SK-N-SH (cell line): ENCODE measurements around the gene RFLNA. TPM values are rescaled to one million over a fixed set of nuclear protein-coding genes. Genes with fewer than 3 reads are reported as not detected.

Experiments used
- CTCF ChIA-PET: fragments of 300-600, 350-600 bp; formaldehyde crosslinking; extraction: SDS; loops from one replicate; lab custom pipeline; 2021; lab: Yijun Ruan, JAX
- POLR2A ChIA-PET: fragments of 350-600 bp; sonication (Branson Sonifier 250); formaldehyde crosslinking; extraction: SDS; loops from one replicate; lab custom pipeline; 2020; ENCODE audit warnings: antibody characterized with exemption, inconsistent platforms; lab: Yijun Ruan, JAX
- DNase-seq: peaks from one replicate; pipeline ENCODE4 v3.0.0; 2012
- H2AFZ ChIP-seq: fragments of 200-600 bp; sonication (generic); 2 replicates; pipeline ENCODE4 v1.8.1; 2016; ENCODE audit warnings: antibody characterized with exemption, mild to moderate bottlenecking, low read depth
- H3F3A ChIP-seq: fragments of 200-600 bp; sonication (generic); replicated peaks from 2 replicates; pipeline ENCODE3; 2016; ENCODE audit warnings: antibody characterized with exemption, mild to moderate bottlenecking; ENCODE audit not compliant: insufficient read depth
- H3K27ac ChIP-seq, 2 experiments: fragments of 200-500 bp in 1 of 2; fragments of 200-600 bp in 1 of 2; sonication (Bioruptor generic) in 1 of 2; sonication (generic), shearing (Covaris generic) in 1 of 2; 2 replicates each; pipeline versions ENCODE4 v1.5.1 to v1.6.1; 2014 to 2016; ENCODE audit warnings: low read depth in 2 of 2, inconsistent platforms in 1 of 2, low read length in 1 of 2, mild to moderate bottlenecking in 1 of 2, mixed read lengths in 1 of 2
- H3K27me3 ChIP-seq: fragments of 200-600 bp; sonication (generic), shearing (Covaris generic); 2 replicates; pipeline ENCODE4 v1.6.1; 2016; ENCODE audit warnings: mixed run types; ENCODE audit not compliant: insufficient read depth
- H3K36me3 ChIP-seq, 2 experiments: fragments of 200-500 bp in 1 of 2; fragments of 200-600 bp in 1 of 2; sonication (Bioruptor generic) in 1 of 2; sonication (generic) in 1 of 2; replicated peaks in 1 of 2; 2 replicates each; pipeline versions ENCODE3 to v1.5.1; 2014 to 2016; ENCODE audit warnings: low read length in 1 of 2, mild to moderate bottlenecking in 1 of 2; ENCODE audit not compliant: insufficient read depth in 2 of 2, control insufficient read depth in 1 of 2
- H3K4me1 ChIP-seq, 2 experiments: fragments of 200-500 bp in 1 of 2; fragments of 200-600 bp in 1 of 2; sonication (Bioruptor generic) in 1 of 2; sonication (generic), shearing (Covaris generic) in 1 of 2; 2 replicates each; pipeline versions ENCODE4 v1.5.1 to v1.6.1; 2014 to 2016; ENCODE audit warnings: low read depth in 1 of 2, low read length in 1 of 2, mixed run types in 1 of 2; ENCODE audit not compliant: insufficient read depth in 2 of 2, control insufficient read depth in 1 of 2
- H3K4me2 ChIP-seq: fragments of 200-600 bp; sonication (generic), shearing (Covaris generic); 2 replicates; pipeline ENCODE4 v1.6.1; 2017; ENCODE audit warnings: mixed run types
- H3K4me3 ChIP-seq, 2 experiments: fragments of 200-500 bp in 1 of 2; fragments of 200-600 bp in 1 of 2; sonication (Bioruptor generic) in 1 of 2; sonication (generic), shearing (Covaris generic) in 1 of 2; 2 replicates each; pipeline versions ENCODE4 v1.5.1 to v1.8.1; 2014 to 2016; ENCODE audit warnings: low read depth in 2 of 2, inconsistent platforms in 1 of 2, low read length in 1 of 2, mild to moderate bottlenecking in 1 of 2, mixed read lengths in 1 of 2, moderate library complexity in 1 of 2
- H3K79me2 ChIP-seq: fragments of 200-600 bp; sonication (generic); 2 replicates; pipeline ENCODE4 v1.8.1; 2017; ENCODE audit warnings: mild to moderate bottlenecking; ENCODE audit not compliant: insufficient read depth
- H3K9ac ChIP-seq: fragments of 200-600 bp; sonication (generic); 2 replicates; pipeline ENCODE4 v1.6.1; 2017; ENCODE audit warnings: mixed run types
- H3K9me2 ChIP-seq: fragments of 200-600 bp; sonication (generic); 2 replicates; pipeline ENCODE4 v1.6.1; 2017; ENCODE audit warnings: mixed run types
- H3K9me3 ChIP-seq: fragments of 200-600 bp; sonication (generic); 2 replicates; pipeline ENCODE4 v1.6.1; 2017; ENCODE audit warnings: mixed run types, mild to moderate bottlenecking, moderate library complexity
- H4K20me1 ChIP-seq: fragments of 200-600 bp; sonication (generic); 2 replicates; pipeline ENCODE4 v1.6.1; 2017; ENCODE audit warnings: mild to moderate bottlenecking, mixed run types; ENCODE audit not compliant: insufficient read depth
- CHD2 ChIP-seq: fragments of 150-350 bp; IDR thresholded peaks from 2 replicates; pipeline ENCODE4 v1.6.1; 2018; ENCODE audit warnings: low read length; ENCODE audit not compliant: partially characterized antibody
- ELF1 ChIP-seq: IDR thresholded peaks from 2 replicates; pipeline ENCODE4 v1.4.0; 2012
- EP300 ChIP-seq, 2 experiments: IDR thresholded peaks; 2 replicates each; pipeline versions ENCODE4 v1.4.0 to v1.6.1; 2012; ENCODE audit warnings: borderline replicate concordance in 1 of 2, low read depth in 1 of 2, low read length in 1 of 2
- EZH2phosphoT487 ChIP-seq: fragments of 200-600 bp; sonication (generic); IDR thresholded peaks from 2 replicates; pipeline ENCODE4 v1.6.1; 2017; ENCODE audit warnings: low read depth, mixed run types, mild to moderate bottlenecking, antibody characterized with exemption, moderate library complexity, borderline replicate concordance
- FOSL2 ChIP-seq: IDR thresholded peaks from 2 replicates; pipeline ENCODE4 v1.4.0; 2012; ENCODE audit warnings: low read depth, mild to moderate bottlenecking, moderate library complexity, borderline replicate concordance
- FOXM1 ChIP-seq: IDR thresholded peaks from 2 replicates; pipeline ENCODE4 v1.4.0; 2012; ENCODE audit warnings: low read depth, mild to moderate bottlenecking
- GABPA ChIP-seq: IDR thresholded peaks from 2 replicates; pipeline ENCODE4 v1.4.0; 2012; ENCODE audit warnings: low read depth, mild to moderate bottlenecking
- MEF2A ChIP-seq: IDR thresholded peaks from 2 replicates; pipeline ENCODE4 v1.4.0; 2012; ENCODE audit warnings: low read depth, borderline replicate concordance
- MXI1 ChIP-seq: IDR thresholded peaks from 2 replicates; pipeline ENCODE4 v1.6.1; 2012; ENCODE audit warnings: mild to moderate bottlenecking, low read depth, low read length, improper control_type of control experiment
- NFIC ChIP-seq: IDR thresholded peaks from 2 replicates; pipeline ENCODE4 v1.4.0; 2012; ENCODE audit warnings: borderline replicate concordance
- NRF1 ChIP-seq: IDR thresholded peaks from 2 replicates; pipeline ENCODE4 v1.6.1; 2012; ENCODE audit warnings: low read depth, mild to moderate bottlenecking, low read length
- RAD21 ChIP-seq: IDR thresholded peaks from 2 replicates; pipeline ENCODE4 v1.6.1; 2012; ENCODE audit warnings: mild to moderate bottlenecking, low read length
- RCOR1 ChIP-seq: fragments of 150-350 bp; IDR thresholded peaks from 2 replicates; pipeline ENCODE4 v1.6.1; 2017; ENCODE audit warnings: antibody characterized with exemption, low read length
- RXRA ChIP-seq: IDR thresholded peaks from 2 replicates; pipeline ENCODE4 v1.4.0; 2012; ENCODE audit warnings: low read depth, mild to moderate bottlenecking, borderline replicate concordance
- SIN3A ChIP-seq: IDR thresholded peaks from 2 replicates; pipeline ENCODE4 v1.6.1; 2012; ENCODE audit warnings: low read depth, mild to moderate bottlenecking, low read length, moderate library complexity, borderline replicate concordance
- TAF1 ChIP-seq: IDR thresholded peaks from 2 replicates; pipeline ENCODE4 v1.6.1; 2012; ENCODE audit warnings: low read depth, mild to moderate bottlenecking, low read length, moderate library complexity, borderline replicate concordance
- TEAD4 ChIP-seq: IDR thresholded peaks from 2 replicates; pipeline ENCODE4 v1.4.0; 2012; ENCODE audit warnings: mild to moderate bottlenecking, borderline replicate concordance; ENCODE audit not compliant: insufficient read depth
- YY1 ChIP-seq: IDR thresholded peaks from 2 replicates; pipeline ENCODE4 v1.4.0; 2012; ENCODE audit warnings: low read depth, mild to moderate bottlenecking
- WGBS: methylation state at CpG from one replicate; pipeline ENCODE4 v1.1.6; 2017; ENCODE audit warnings: low lambda C conversion rate; 5-methylcytosine and 5-hydroxymethylcytosine counted together
- polyA plus RNA-seq, 3 experiments: library from polyadenylated mRNA; depleted of rRNA; stranded (reverse); fragments of >200 nt; gene quantifications; 2 replicates each; pipeline ENCODE4 v1.2.3, GENCODE V29; 2012
- TF ChIP-seq, protein P1 (sequence below): fragments of 150-350 bp; IDR thresholded peaks from 2 replicates; pipeline ENCODE4 v1.6.1; 2016; ENCODE audit warnings: mild to moderate bottlenecking, low read depth, low read length
- TF ChIP-seq, protein P2 (sequence below): IDR thresholded peaks from 2 replicates; pipeline ENCODE4; 2012
- TF ChIP-seq, protein P3 (sequence below): fragments of 200-600 bp; sonication (generic); IDR thresholded peaks from 2 replicates; pipeline ENCODE4 v1.6.1; 2017; ENCODE audit warnings: antibody characterized with exemption, mild to moderate bottlenecking, moderate library complexity
- TF ChIP-seq, protein P4 (sequence below): IDR thresholded peaks from 2 replicates; pipeline ENCODE4 v1.4.0; 2012; ENCODE audit warnings: low read depth, borderline replicate concordance
- TF ChIP-seq, protein P5 (sequence below): IDR thresholded peaks from 2 replicates; pipeline ENCODE4 v1.4.0; 2012; ENCODE audit warnings: low read depth

RFLNA gene
- polyA plus RNA-seq, 1 of the 3 experiments (the other 2 are of a cell fraction) = 0.10 TPM

DNA sequence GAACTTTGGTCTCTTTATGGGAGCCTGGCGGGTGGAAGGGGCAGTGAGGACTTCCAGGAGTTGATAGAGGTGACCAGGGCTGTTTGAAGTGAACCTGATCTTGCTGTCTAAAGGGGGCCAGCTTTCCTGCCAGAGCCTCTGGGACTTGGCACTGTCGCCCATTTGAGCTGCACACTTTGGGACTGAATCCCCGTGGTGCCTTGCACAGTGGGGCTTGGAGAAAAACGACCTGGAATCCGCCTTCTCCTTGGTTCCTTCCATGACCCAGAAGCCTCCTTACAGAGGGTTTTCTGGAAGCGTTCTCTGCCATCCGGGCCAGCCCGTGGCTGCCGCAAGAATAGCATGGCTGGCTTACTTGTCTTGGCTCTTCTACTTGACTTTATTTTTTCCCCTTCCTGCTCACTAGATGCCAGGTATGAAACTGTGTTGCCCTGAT is 2.0 kb downstream of the RFLNA start:
- no peak overlapping the region for H3K4me2 ChIP-seq
- no peak overlapping the region for H3K27ac ChIP-seq
- WGBS = 80% methylated on average over 5 of the region's 9 CpGs

DNA sequence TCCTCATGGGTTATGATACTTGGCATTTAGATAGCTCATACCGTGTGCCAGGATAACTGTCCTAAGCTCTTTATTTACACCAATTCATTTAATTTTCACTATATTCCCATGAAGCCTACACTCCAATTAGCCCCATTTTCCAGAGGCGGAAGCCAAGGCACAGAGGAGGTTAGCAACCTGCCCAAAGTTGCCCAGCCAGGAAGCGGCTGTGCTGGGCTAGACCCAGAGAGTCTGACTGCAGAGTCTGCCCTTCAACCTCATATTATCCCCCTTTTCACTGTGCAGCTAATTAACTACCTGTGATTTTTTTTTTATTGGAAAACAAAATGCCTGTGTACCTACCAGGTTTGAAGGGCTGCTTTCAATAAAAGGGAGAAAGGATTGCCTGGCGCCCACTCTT is 2.5 kb downstream of the RFLNA start:
- Histone ChIP-seq H3K27me3 (peaks cover 29% of the 10 kb centered on the region; the same call in 1 of the 2 replicates), H3F3A (no peaks in the 10 kb centered on the region), H3K79me2 (no peaks in the 10 kb centered on the region), H3K4me3 (no peak overlapping the region), H3K27ac (no peak overlapping the region), H3K36me3 (no peaks in the 10 kb centered on the region), H3K4me1 (peaks cover 0 to 4% of the 10 kb centered on the region in 2 experiments; a peak in 1 of 4 replicates), H3K4me2 (no peak overlapping the region), H3K9me2 (no peaks in the 10 kb centered on the region), H2AFZ (no peak overlapping the region), H3K9me3 (no peaks in the 10 kb centered on the region), H4K20me1 (no peaks in the 10 kb centered on the region), H3K9ac (no peak overlapping the region)
- WGBS = 69% methylated on average over 4 of the region's 4 CpGs
- DNase-seq = no peak
- ChIA-PET CTCF (interaction anchor here (0.9 to 1.3 kb wide), 3 partner anchors 18 to 265 kb away, joined by 3 to 5 read pairs (median 4); no protein-coding TSS in a partner anchor), POLR2A (no interaction called here)
- no peak for TF ChIP-seq NRF1
- no peak for TF ChIP-seq TEAD4
- TF ChIP-seq, protein P1, sequence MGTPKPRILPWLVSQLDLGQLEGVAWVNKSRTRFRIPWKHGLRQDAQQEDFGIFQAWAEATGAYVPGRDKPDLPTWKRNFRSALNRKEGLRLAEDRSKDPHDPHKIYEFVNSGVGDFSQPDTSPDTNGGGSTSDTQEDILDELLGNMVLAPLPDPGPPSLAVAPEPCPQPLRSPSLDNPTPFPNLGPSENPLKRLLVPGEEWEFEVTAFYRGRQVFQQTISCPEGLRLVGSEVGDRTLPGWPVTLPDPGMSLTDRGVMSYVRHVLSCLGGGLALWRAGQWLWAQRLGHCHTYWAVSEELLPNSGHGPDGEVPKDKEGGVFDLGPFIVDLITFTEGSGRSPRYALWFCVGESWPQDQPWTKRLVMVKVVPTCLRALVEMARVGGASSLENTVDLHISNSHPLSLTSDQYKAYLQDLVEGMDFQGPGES = no peak
- TF ChIP-seq MXI1 = no peak
- TF ChIP-seq, protein P2, sequence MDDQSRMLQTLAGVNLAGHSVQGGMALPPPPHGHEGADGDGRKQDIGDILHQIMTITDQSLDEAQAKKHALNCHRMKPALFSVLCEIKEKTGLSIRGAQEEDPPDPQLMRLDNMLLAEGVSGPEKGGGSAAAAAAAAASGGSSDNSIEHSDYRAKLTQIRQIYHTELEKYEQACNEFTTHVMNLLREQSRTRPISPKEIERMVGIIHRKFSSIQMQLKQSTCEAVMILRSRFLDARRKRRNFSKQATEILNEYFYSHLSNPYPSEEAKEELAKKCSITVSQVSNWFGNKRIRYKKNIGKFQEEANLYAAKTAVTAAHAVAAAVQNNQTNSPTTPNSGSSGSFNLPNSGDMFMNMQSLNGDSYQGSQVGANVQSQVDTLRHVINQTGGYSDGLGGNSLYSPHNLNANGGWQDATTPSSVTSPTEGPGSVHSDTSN = no peak
- TF ChIP-seq, protein P3, sequence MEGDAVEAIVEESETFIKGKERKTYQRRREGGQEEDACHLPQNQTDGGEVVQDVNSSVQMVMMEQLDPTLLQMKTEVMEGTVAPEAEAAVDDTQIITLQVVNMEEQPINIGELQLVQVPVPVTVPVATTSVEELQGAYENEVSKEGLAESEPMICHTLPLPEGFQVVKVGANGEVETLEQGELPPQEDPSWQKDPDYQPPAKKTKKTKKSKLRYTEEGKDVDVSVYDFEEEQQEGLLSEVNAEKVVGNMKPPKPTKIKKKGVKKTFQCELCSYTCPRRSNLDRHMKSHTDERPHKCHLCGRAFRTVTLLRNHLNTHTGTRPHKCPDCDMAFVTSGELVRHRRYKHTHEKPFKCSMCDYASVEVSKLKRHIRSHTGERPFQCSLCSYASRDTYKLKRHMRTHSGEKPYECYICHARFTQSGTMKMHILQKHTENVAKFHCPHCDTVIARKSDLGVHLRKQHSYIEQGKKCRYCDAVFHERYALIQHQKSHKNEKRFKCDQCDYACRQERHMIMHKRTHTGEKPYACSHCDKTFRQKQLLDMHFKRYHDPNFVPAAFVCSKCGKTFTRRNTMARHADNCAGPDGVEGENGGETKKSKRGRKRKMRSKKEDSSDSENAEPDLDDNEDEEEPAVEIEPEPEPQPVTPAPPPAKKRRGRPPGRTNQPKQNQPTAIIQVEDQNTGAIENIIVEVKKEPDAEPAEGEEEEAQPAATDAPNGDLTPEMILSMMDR = no peak
- no peak for TF ChIP-seq EZH2phosphoT487
- TF ChIP-seq SIN3A = no peak
- TF ChIP-seq CHD2 = no peak
- no peak for TF ChIP-seq EP300 (IDR thresholded peaks at IDR 0.05; ENCODE audit: borderline replicate concordance in 1 of 2, low read depth in 1 of 2, low read length in 1 of 2)
- TF ChIP-seq RAD21 = no peak
- TF ChIP-seq ELF1 = no peak
- TF ChIP-seq TAF1 = no peak
- TF ChIP-seq, protein P4, sequence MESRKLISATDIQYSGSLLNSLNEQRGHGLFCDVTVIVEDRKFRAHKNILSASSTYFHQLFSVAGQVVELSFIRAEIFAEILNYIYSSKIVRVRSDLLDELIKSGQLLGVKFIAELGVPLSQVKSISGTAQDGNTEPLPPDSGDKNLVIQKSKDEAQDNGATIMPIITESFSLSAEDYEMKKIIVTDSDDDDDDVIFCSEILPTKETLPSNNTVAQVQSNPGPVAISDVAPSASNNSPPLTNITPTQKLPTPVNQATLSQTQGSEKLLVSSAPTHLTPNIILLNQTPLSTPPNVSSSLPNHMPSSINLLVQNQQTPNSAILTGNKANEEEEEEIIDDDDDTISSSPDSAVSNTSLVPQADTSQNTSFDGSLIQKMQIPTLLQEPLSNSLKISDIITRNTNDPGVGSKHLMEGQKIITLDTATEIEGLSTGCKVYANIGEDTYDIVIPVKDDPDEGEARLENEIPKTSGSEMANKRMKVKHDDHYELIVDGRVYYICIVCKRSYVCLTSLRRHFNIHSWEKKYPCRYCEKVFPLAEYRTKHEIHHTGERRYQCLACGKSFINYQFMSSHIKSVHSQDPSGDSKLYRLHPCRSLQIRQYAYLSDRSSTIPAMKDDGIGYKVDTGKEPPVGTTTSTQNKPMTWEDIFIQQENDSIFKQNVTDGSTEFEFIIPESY = no peak
- no peak for TF ChIP-seq YY1

More for the DNA sequence above, 2.0 kb downstream of the RFLNA start:
- Histone ChIP-seq H2AFZ (no peak overlapping the region), H3K36me3 (no peaks in the 10 kb centered on the region), H3K27me3 (peaks cover 29% of the 10 kb centered on the region; the same call in 1 of the 2 replicates), H4K20me1 (no peaks in the 10 kb centered on the region), H3K79me2 (no peaks in the 10 kb centered on the region), H3K4me3 (no peak overlapping the region), H3K9me2 (no peaks in the 10 kb centered on the region), H3K9ac (no peak overlapping the region), H3K4me1 (peaks cover 0 to 4% of the 10 kb centered on the region in 2 experiments; a peak in 1 of 4 replicates), H3K9me3 (no peaks in the 10 kb centered on the region), H3F3A (no peaks in the 10 kb centered on the region)
- ChIA-PET POLR2A (no interaction called here), CTCF (interaction anchor here (0.9 to 1.3 kb wide), 3 partner anchors 18 to 264 kb away, joined by 3 to 5 read pairs (median 4); no protein-coding TSS in a partner anchor)
- DNase-seq = no peak
- TF ChIP-seq FOXM1 = no peak
- no peak for TF ChIP-seq TAF1
- no peak for TF ChIP-seq MXI1
- no peak for TF ChIP-seq EZH2phosphoT487
- no peak for TF ChIP-seq RAD21
- TF ChIP-seq CHD2 = no peak
- TF ChIP-seq MEF2A = no peak
- TF ChIP-seq, protein P5, sequence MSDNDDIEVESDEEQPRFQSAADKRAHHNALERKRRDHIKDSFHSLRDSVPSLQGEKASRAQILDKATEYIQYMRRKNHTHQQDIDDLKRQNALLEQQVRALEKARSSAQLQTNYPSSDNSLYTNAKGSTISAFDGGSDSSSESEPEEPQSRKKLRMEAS = no peak
- no peak for TF ChIP-seq SIN3A
- no peak for TF ChIP-seq NFIC
- no peak for TF ChIP-seq FOSL2
- no peak for TF ChIP-seq RXRA
- no peak for TF ChIP-seq GABPA
- TF ChIP-seq EP300 (IDR thresholded peaks at IDR 0.05; ENCODE audit: borderline replicate concordance in 1 of 2, low read depth in 1 of 2, low read length in 1 of 2) = no peak
- TF ChIP-seq ELF1 = no peak
- no peak for TF ChIP-seq RCOR1
